Measurements from ENCODE around the gene KCTD11.
"Not testable (repeated sequence)": the region's sequence is repeated elsewhere in the genome, so short reads cannot be mapped to it uniquely, and the experiment has no call there.

KCTD11 gene

GRCh38 chr17:7322520-7323194, 29.3 kb upstream of the KCTD11 start:
- DNase-seq (ENCODE audit: low read depth in 2 of 2), result no peak

GRCh38 chr17:7323731-7324437, 28.1 kb upstream of the KCTD11 start:
- DNase-seq (ENCODE audit: low read depth in 2 of 2), result no peak

- no peak for DNase-seq (ENCODE audit: low read depth in 2 of 2)
These were observed 27.6 kb upstream of the KCTD11 start for GRCh38 chr17:7324438-7324779.

- DNase-seq (ENCODE audit: low read depth in 2 of 2), result no peak
These were observed 26.9 kb upstream of the KCTD11 start for GRCh38 chr17:7325031-7325528.

GRCh38 chr17:7326186-7326585, 25.8 kb upstream of the KCTD11 start:
- no peak for DNase-seq (ENCODE audit: low read depth in 2 of 2)

- DNase-seq (ENCODE audit: low read depth in 2 of 2), result no peak
These were observed 24.9 kb upstream of the KCTD11 start for GRCh38 chr17:7327056-7327455.

GRCh38 chr17:7327501-7327900, 24.5 kb upstream of the KCTD11 start:
- no peak for DNase-seq (ENCODE audit: low read depth in 2 of 2)

- no peak for DNase-seq (ENCODE audit: low read depth in 2 of 2)
These were observed 24.0 kb upstream of the KCTD11 start for GRCh38 chr17:7328009-7328408.

GRCh38 chr17:7328840-7329373, 23.1 kb upstream of the KCTD11 start, which contains the start of gene NEURL4:
Gene NEURL4 (minus strand): TSS chr17:7329335. CDS start chr17:7329312, 23 bp downstream.
- DNase-seq (ENCODE audit: low read depth in 2 of 2), result no peak

GRCh38 chr17:7329374-7329996, 22.5 kb upstream of the KCTD11 start:
- peak; percentile 99 for DNase-seq (ENCODE audit: low read depth in 2 of 2)

- DNase-seq (ENCODE audit: low read depth in 2 of 2), result no peak
These were observed 21.8 kb upstream of the KCTD11 start for GRCh38 chr17:7329997-7330637.

GRCh38 chr17:7330638-7331015, 21.3 kb upstream of the KCTD11 start:
- DNase-seq (ENCODE audit: low read depth in 2 of 2), result no peak

- DNase-seq (ENCODE audit: low read depth in 2 of 2), result no peak
These were observed 19.9 kb upstream of the KCTD11 start for GRCh38 chr17:7332111-7332510.

GRCh38 chr17:7332600-7333069, 19.3 kb upstream of the KCTD11 start:
- not testable (repeated sequence) for DNase-seq (ENCODE audit: low read depth in 2 of 2)

GRCh38 chr17:7334938-7335538, 16.9 kb upstream of the KCTD11 start:
- no peak for DNase-seq (ENCODE audit: low read depth in 2 of 2)

- DNase-seq (ENCODE audit: low read depth in 2 of 2), result not testable (repeated sequence)
These were observed 16.2 kb upstream of the KCTD11 start for GRCh38 chr17:7335765-7336164.

GRCh38 chr17:7336240-7337175, 15.5 kb upstream of the KCTD11 start, which contains the start of gene ACAP1:
Gene ACAP1 (plus strand): TSS chr17:7336529. CDS start chr17:7336735, 206 bp downstream.
- DNase-seq (ENCODE audit: low read depth in 2 of 2), result no peak

- not testable (repeated sequence) for DNase-seq (ENCODE audit: low read depth in 2 of 2)
These were observed 14.4 kb upstream of the KCTD11 start for GRCh38 chr17:7337600-7337999.

- no peak for DNase-seq (ENCODE audit: low read depth in 2 of 2)
These were observed 11.8 kb upstream of the KCTD11 start for GRCh38 chr17:7340179-7340578.

- DNase-seq (ENCODE audit: low read depth in 2 of 2), result no peak
These were observed 10.1 kb upstream of the KCTD11 start for GRCh38 chr17:7341842-7342241.

Data from fibroblast of skin of left quadriceps (primary cell).